HCT116 (cell line): ENCODE measurements around the gene APOL4. TPM values are rescaled to one million over a fixed set of nuclear protein-coding genes. Genes with fewer than 3 reads are reported as not detected.

Source experiments
- ATAC-seq: fragments of 200-7000 bp; cut with Tn5 transposase; 2 replicates; pipeline ENCODE4 v1.9.1; 2020; ENCODE audit warnings: mild to moderate bottlenecking, moderate library complexity
- BruUV-seq: library from RNA; stranded (reverse); fragments of 400-500 nt; replicated peaks from 2 replicates; lab custom pipeline; 2021; lab: Mats Ljungman, UMichigan
- CTCF ChIA-PET: fragments of 300-600 bp; sonication (Branson Sonifier 250); formaldehyde crosslinking; loops from one replicate; lab custom pipeline; 2021; ENCODE audit warnings: antibody characterized with exemption; lab: Charles Lee
- POLR2A ChIA-PET: fragments of 300-600, 350-600 bp; sonication (Branson Sonifier 250); formaldehyde crosslinking; loops from one replicate; lab custom pipeline; 2021; ENCODE audit warnings: antibody characterized with exemption; lab: Charles Lee
- RAD21 ChIA-PET, 2 experiments: fragments of 300-600 bp; sonication (Branson Sonifier 250); formaldehyde crosslinking; loops; one replicate each; lab custom pipeline; 2023; ENCODE audit warnings: low total read pairs in 2 of 2; ENCODE audit not compliant: uncharacterized antibody in 2 of 2, unreplicated experiment in 2 of 2, low non-redundant PET in 1 of 2; lab: Charles Lee
- DNase-seq: peaks from one replicate; pipeline ENCODE4 v3.0.0-alpha.2; 2010; ENCODE audit warnings: low read depth, low spot score
- H2AFZ ChIP-seq: fragments of 200-600 bp; shearing (Covaris generic), sonication (generic); 2 replicates; pipeline ENCODE4 v1.6.1; 2017; ENCODE audit warnings: low read depth, mixed run types, mixed read lengths, antibody characterized with exemption, low read length; ENCODE audit not compliant: poor library complexity, severe bottlenecking
- H3K27ac ChIP-seq: 2 replicates; pipeline ENCODE4 v1.5.1; 2012; ENCODE audit warnings: low read depth, low read length
- H3K27me3 ChIP-seq: fragments of 200-600 bp; sonication (generic); 2 replicates; pipeline ENCODE4 v1.6.1; 2016; ENCODE audit warnings: mixed run types, low read length, mixed read lengths; ENCODE audit not compliant: insufficient read depth
- H3K36me3 ChIP-seq, 2 experiments: fragments of 200-500 bp in 1 of 2; fragments of 200-600 bp in 1 of 2; sonication (Bioruptor generic) in 1 of 2; sonication (generic) in 1 of 2; 2 replicates each; pipeline versions ENCODE4 v1.5.1 to v1.6.1; 2014 to 2016; ENCODE audit warnings: low read length in 2 of 2, inconsistent platforms in 1 of 2, mixed read lengths in 1 of 2, mixed run types in 1 of 2; ENCODE audit not compliant: insufficient read depth in 2 of 2, control insufficient read depth in 1 of 2
- H3K4me1 ChIP-seq, 2 experiments: fragments of 200-600 bp in 1 of 2; sonication (generic) in 1 of 2; 2 replicates each; pipeline versions ENCODE4 v1.5.1 to v1.6.1; 2012 to 2017; ENCODE audit warnings: low read length in 2 of 2, inconsistent platforms in 1 of 2, mild to moderate bottlenecking in 1 of 2, mixed read lengths in 1 of 2, mixed run types in 1 of 2, moderate library complexity in 1 of 2; ENCODE audit not compliant: insufficient read depth in 2 of 2, control insufficient read depth in 1 of 2
- H3K4me2 ChIP-seq: fragments of 200-600 bp; sonication (generic); 2 replicates; pipeline ENCODE4 v1.6.1; 2017; ENCODE audit warnings: mixed run types, low read length, mixed read lengths
- H3K4me3 ChIP-seq, 2 experiments: fragments of 200-600 bp in 1 of 2; sonication (generic) in 1 of 2; replicated peaks in 1 of 2; 2 replicates each; pipeline ENCODE4 v1.5.1; 2011 to 2016; ENCODE audit warnings: low read length in 2 of 2, control low read depth in 1 of 2, low read depth in 1 of 2, mild to moderate bottlenecking in 1 of 2, mixed read lengths in 1 of 2, mixed run types in 1 of 2
- H3K79me2 ChIP-seq: fragments of 200-600 bp; sonication (generic); 2 replicates; pipeline ENCODE4 v1.6.1; 2017; ENCODE audit warnings: mild to moderate bottlenecking, mixed run types, low read length, moderate library complexity, mixed read lengths; ENCODE audit not compliant: insufficient read depth
- H3K9ac ChIP-seq: fragments of 200-600 bp; sonication (generic); 2 replicates; pipeline ENCODE4 v1.6.1; 2016; ENCODE audit warnings: low read length, mixed read lengths
- H3K9me2 ChIP-seq: fragments of 200-600 bp; sonication (generic), shearing (Covaris generic); 2 replicates; pipeline ENCODE4 v1.6.1; 2017; ENCODE audit warnings: mixed run types, mild to moderate bottlenecking, moderate library complexity; ENCODE audit not compliant: insufficient read depth
- H3K9me3 ChIP-seq, 2 experiments: fragments of 200-500 bp in 1 of 2; fragments of 200-600 bp in 1 of 2; sonication (Bioruptor generic) in 1 of 2; sonication (generic) in 1 of 2; 2 replicates each; pipeline ENCODE4 v1.6.1; 2014 to 2017; ENCODE audit warnings: low read length in 2 of 2, mixed read lengths in 2 of 2, inconsistent platforms in 1 of 2, low read depth in 1 of 2, mild to moderate bottlenecking in 1 of 2, mixed run types in 1 of 2, moderate library complexity in 1 of 2; ENCODE audit not compliant: control insufficient read depth in 1 of 2, insufficient read depth in 1 of 2
- H4K20me1 ChIP-seq: fragments of 200-600 bp; sonication (generic), shearing (Covaris generic); 2 replicates; pipeline ENCODE4 v1.6.1; 2017; ENCODE audit warnings: mixed run types, mild to moderate bottlenecking, moderate library complexity; ENCODE audit not compliant: insufficient read depth
- ATF3 ChIP-seq: IDR thresholded peaks from 2 replicates; pipeline ENCODE4 v1.6.1; 2012
- CBX3 ChIP-seq: IDR thresholded peaks from 2 replicates; pipeline ENCODE4 v1.6.1; 2012; ENCODE audit warnings: low read depth
- EGR1 ChIP-seq: IDR thresholded peaks from 2 replicates; pipeline ENCODE4 v1.6.1; 2012; ENCODE audit warnings: low read depth
- ELF1 ChIP-seq: IDR thresholded peaks from 2 replicates; pipeline ENCODE4 v1.6.1; 2012; ENCODE audit warnings: low read depth, borderline replicate concordance
- MAX ChIP-seq: IDR thresholded peaks from 2 replicates; pipeline ENCODE4 v1.6.1; 2012
- RAD21 ChIP-seq: IDR thresholded peaks from 2 replicates; pipeline ENCODE4 v1.6.1; 2012; ENCODE audit warnings: low read depth, mild to moderate bottlenecking
- TCF7L2 ChIP-seq: IDR thresholded peaks from 2 replicates; pipeline ENCODE4 v1.7.0; 2011; ENCODE audit warnings: borderline replicate concordance, inconsistent platforms; ENCODE audit not compliant: insufficient read depth, insufficient read length; ENCODE audit errors: extremely low read depth
- YY1 ChIP-seq: IDR thresholded peaks from 2 replicates; pipeline ENCODE4 v1.6.1; 2011; ENCODE audit warnings: low read length, low read depth, moderate library complexity, mild to moderate bottlenecking; ENCODE audit not compliant: insufficient replicate concordance; ENCODE audit errors: extremely low read depth
- intact Hi-C: fragments of 100-400 bp; cut with micrococcal nuclease; formaldehyde crosslinking; loops from 2 replicates; pipeline ENCODE4 v1.10.0; 2022
- total RNA-seq: library from RNA; stranded (reverse); gene quantifications from one replicate; pipeline ENCODE4 v1.2.1, GENCODE V29; 2021; ENCODE audit not compliant: unreplicated experiment

The APOL4 gene
- total RNA-seq, 1 experiment from 2014 or later: not detected

GRCh38 chr22:36227396-36227795 lies 25.8 kb upstream of the APOL4 start:
- RAD21 ChIA-PET: interaction anchor here in 1 of 2 experiments (0.7 kb wide), 1 partner anchor 196 kb away, joined by 4 read pairs; no protein-coding TSS in a partner anchor
- no peak for ATAC-seq
- BruUV-seq: no TSS peak

GRCh38 chr22:36226189-36226588 lies 24.6 kb upstream of the APOL4 start:
- Histone ChIP-seq H3K4me2 (no peak overlapping the region), H2AFZ (no peak overlapping the region), H4K20me1 (no peaks in the 10 kb centered on the region), H3K4me1 (no peaks in the 10 kb centered on the region), H3K9ac (no peak overlapping the region), H3K27me3 (no peaks in the 10 kb centered on the region), H3K36me3 (0 out of 4 replicates have a peak, but pooled peaks cover 0 to 6% of the 10 kb centered on the region in 2 experiments), H3K9me3 (no peaks in the 10 kb centered on the region), H3K27ac (no peak overlapping the region), H3K9me2 (no peaks in the 10 kb centered on the region), H3K79me2 (no peaks in the 10 kb centered on the region), H3K4me3 (no peak overlapping the region)
- intact Hi-C loops: loop anchor here (10.0 kb wide), 1 partner anchor 81 kb away; no protein-coding TSS in a partner anchor
- POLR2A ChIA-PET: no interaction called here
- no peak for DNase-seq
- no peak for ATAC-seq
- CTCF ChIA-PET: no interaction called here
- no TSS peak for BruUV-seq
- TF ChIP-seq EGR1: no peak
- TF ChIP-seq RAD21: no peak
- TF ChIP-seq ATF3: no peak
- no peak for TF ChIP-seq YY1
- no peak for TF ChIP-seq ELF1
- no peak for TF ChIP-seq MAX
- RAD21 ChIA-PET: no interaction called here

More at GRCh38 chr22:36227396-36227795, 25.8 kb upstream of the APOL4 start:
- H3K36me3 ChIP-seq: 0 out of 4 replicates have a peak, but pooled peaks cover 0 to 6% of the 10 kb centered on the region in 2 experiments
- no peak overlapping the region for H3K4me2 ChIP-seq
- ChIA-PET POLR2A (no interaction called here), CTCF (no interaction called here)
- H3K4me1 ChIP-seq: no peaks in the 10 kb centered on the region
- H3K9me2 ChIP-seq: no peaks in the 10 kb centered on the region
- H3K9ac ChIP-seq: no peak overlapping the region
- no peaks in the 10 kb centered on the region for H3K79me2 ChIP-seq
- H3K27ac ChIP-seq: no peak overlapping the region
- TF ChIP-seq CBX3 (no peak), RAD21 (no peak), TCF7L2 (no peak), YY1 (no peak)
- H3K9me3 ChIP-seq: no peaks in the 10 kb centered on the region
- no peak for DNase-seq
- intact Hi-C loops: loop anchor here (10.0 kb wide), 1 partner anchor 83 kb away; no protein-coding TSS in a partner anchor
- no peak overlapping the region for H2AFZ ChIP-seq
- H4K20me1 ChIP-seq: no peaks in the 10 kb centered on the region
- no peak overlapping the region for H3K4me3 ChIP-seq
- no peaks in the 10 kb centered on the region for H3K27me3 ChIP-seq
